HCT116 (cell line): ENCODE data around the gene F7. TPM values are rescaled to one million over a fixed set of nuclear protein-coding genes. Genes with fewer than 3 reads are reported as not detected.

Experiments
- ATAC-seq: fragments of 200-7000 bp; cut with Tn5 transposase; 2 replicates; pipeline ENCODE4 v1.9.1; 2020; ENCODE audit warnings: mild to moderate bottlenecking, moderate library complexity
- BruUV-seq: library from RNA; stranded (reverse); fragments of 400-500 nt; replicated peaks from 2 replicates; lab custom pipeline; 2021; lab: Mats Ljungman, UMichigan
- CTCF ChIA-PET: fragments of 300-600 bp; sonication (Branson Sonifier 250); formaldehyde crosslinking; loops from one replicate; lab custom pipeline; 2021; ENCODE audit warnings: antibody characterized with exemption; lab: Charles Lee
- POLR2A ChIA-PET: fragments of 300-600, 350-600 bp; sonication (Branson Sonifier 250); formaldehyde crosslinking; loops from one replicate; lab custom pipeline; 2021; ENCODE audit warnings: antibody characterized with exemption; lab: Charles Lee
- RAD21 ChIA-PET, 2 experiments: fragments of 300-600 bp; sonication (Branson Sonifier 250); formaldehyde crosslinking; loops; one replicate each; lab custom pipeline; 2023; ENCODE audit warnings: low total read pairs in 2 of 2; ENCODE audit not compliant: uncharacterized antibody in 2 of 2, unreplicated experiment in 2 of 2, low non-redundant PET in 1 of 2; lab: Charles Lee
- DNase-seq: peaks from one replicate; pipeline ENCODE4 v3.0.0-alpha.2; 2010; ENCODE audit warnings: low read depth, low spot score
- H2AFZ ChIP-seq: fragments of 200-600 bp; shearing (Covaris generic), sonication (generic); 2 replicates; pipeline ENCODE4 v1.6.1; 2017; ENCODE audit warnings: low read depth, mixed run types, mixed read lengths, antibody characterized with exemption, low read length; ENCODE audit not compliant: poor library complexity, severe bottlenecking
- H3K27ac ChIP-seq: 2 replicates; pipeline ENCODE4 v1.5.1; 2012; ENCODE audit warnings: low read depth, low read length
- H3K27me3 ChIP-seq: fragments of 200-600 bp; sonication (generic); 2 replicates; pipeline ENCODE4 v1.6.1; 2016; ENCODE audit warnings: mixed run types, low read length, mixed read lengths; ENCODE audit not compliant: insufficient read depth
- H3K36me3 ChIP-seq, 2 experiments: fragments of 200-500 bp in 1 of 2; fragments of 200-600 bp in 1 of 2; sonication (Bioruptor generic) in 1 of 2; sonication (generic) in 1 of 2; 2 replicates each; pipeline versions ENCODE4 v1.5.1 to v1.6.1; 2014 to 2016; ENCODE audit warnings: low read length in 2 of 2, inconsistent platforms in 1 of 2, mixed read lengths in 1 of 2, mixed run types in 1 of 2; ENCODE audit not compliant: insufficient read depth in 2 of 2, control insufficient read depth in 1 of 2
- H3K4me1 ChIP-seq, 2 experiments: fragments of 200-600 bp in 1 of 2; sonication (generic) in 1 of 2; 2 replicates each; pipeline versions ENCODE4 v1.5.1 to v1.6.1; 2012 to 2017; ENCODE audit warnings: low read length in 2 of 2, inconsistent platforms in 1 of 2, mild to moderate bottlenecking in 1 of 2, mixed read lengths in 1 of 2, mixed run types in 1 of 2, moderate library complexity in 1 of 2; ENCODE audit not compliant: insufficient read depth in 2 of 2, control insufficient read depth in 1 of 2
- H3K4me2 ChIP-seq: fragments of 200-600 bp; sonication (generic); 2 replicates; pipeline ENCODE4 v1.6.1; 2017; ENCODE audit warnings: mixed run types, low read length, mixed read lengths
- H3K4me3 ChIP-seq, 2 experiments: fragments of 200-600 bp in 1 of 2; sonication (generic) in 1 of 2; replicated peaks in 1 of 2; 2 replicates each; pipeline ENCODE4 v1.5.1; 2011 to 2016; ENCODE audit warnings: low read length in 2 of 2, control low read depth in 1 of 2, low read depth in 1 of 2, mild to moderate bottlenecking in 1 of 2, mixed read lengths in 1 of 2, mixed run types in 1 of 2
- H3K79me2 ChIP-seq: fragments of 200-600 bp; sonication (generic); 2 replicates; pipeline ENCODE4 v1.6.1; 2017; ENCODE audit warnings: mild to moderate bottlenecking, mixed run types, low read length, moderate library complexity, mixed read lengths; ENCODE audit not compliant: insufficient read depth
- H3K9ac ChIP-seq: fragments of 200-600 bp; sonication (generic); 2 replicates; pipeline ENCODE4 v1.6.1; 2016; ENCODE audit warnings: low read length, mixed read lengths
- H3K9me2 ChIP-seq: fragments of 200-600 bp; sonication (generic), shearing (Covaris generic); 2 replicates; pipeline ENCODE4 v1.6.1; 2017; ENCODE audit warnings: mixed run types, mild to moderate bottlenecking, moderate library complexity; ENCODE audit not compliant: insufficient read depth
- H3K9me3 ChIP-seq, 2 experiments: fragments of 200-500 bp in 1 of 2; fragments of 200-600 bp in 1 of 2; sonication (Bioruptor generic) in 1 of 2; sonication (generic) in 1 of 2; 2 replicates each; pipeline ENCODE4 v1.6.1; 2014 to 2017; ENCODE audit warnings: low read length in 2 of 2, mixed read lengths in 2 of 2, inconsistent platforms in 1 of 2, low read depth in 1 of 2, mild to moderate bottlenecking in 1 of 2, mixed run types in 1 of 2, moderate library complexity in 1 of 2; ENCODE audit not compliant: control insufficient read depth in 1 of 2, insufficient read depth in 1 of 2
- H4K20me1 ChIP-seq: fragments of 200-600 bp; sonication (generic), shearing (Covaris generic); 2 replicates; pipeline ENCODE4 v1.6.1; 2017; ENCODE audit warnings: mixed run types, mild to moderate bottlenecking, moderate library complexity; ENCODE audit not compliant: insufficient read depth
- ATF3 ChIP-seq: IDR thresholded peaks from 2 replicates; pipeline ENCODE4 v1.6.1; 2012
- CEBPB ChIP-seq: IDR thresholded peaks from 2 replicates; pipeline ENCODE4 v1.6.1; 2012; ENCODE audit warnings: low read depth
- CTCF ChIP-seq, 3 experiments: fragments of 200-600 bp in 1 of 3; sonication (generic) in 1 of 3; IDR thresholded peaks in 2 of 3; conservative IDR thresholded peaks in 1 of 3; 2 replicates each; pipeline ENCODE4 v1.5.1; 2012 to 2017; ENCODE audit warnings: low read depth in 2 of 3, low read length in 2 of 3, antibody characterized with exemption in 1 of 3, borderline replicate concordance in 1 of 3, control low read depth in 1 of 3, mild to moderate bottlenecking in 1 of 3, mixed read lengths in 1 of 3, mixed run types in 1 of 3, moderate library complexity in 1 of 3; ENCODE audit not compliant: insufficient read depth in 1 of 3
- ELF1 ChIP-seq: IDR thresholded peaks from 2 replicates; pipeline ENCODE4 v1.6.1; 2012; ENCODE audit warnings: low read depth, borderline replicate concordance
- EZH2 ChIP-seq: fragments of 200-600 bp; sonication (generic); IDR thresholded peaks from 2 replicates; pipeline ENCODE4 v1.6.1; 2017; ENCODE audit warnings: antibody characterized with exemption, mixed run types
- JUND ChIP-seq: IDR thresholded peaks from 2 replicates; pipeline ENCODE4 v1.6.1; 2012
- MAX ChIP-seq: IDR thresholded peaks from 2 replicates; pipeline ENCODE4 v1.6.1; 2012
- POLR2A ChIP-seq: IDR thresholded peaks from 2 replicates; pipeline ENCODE4 v1.7.0; 2011; ENCODE audit warnings: borderline replicate concordance; ENCODE audit not compliant: insufficient read depth, insufficient read length; ENCODE audit errors: extremely low read depth
- POLR2AphosphoS5 ChIP-seq: IDR thresholded peaks from 2 replicates; pipeline ENCODE4 v1.6.1; 2011; ENCODE audit warnings: mild to moderate bottlenecking, low read depth, low read length, moderate library complexity
- RAD21 ChIP-seq: IDR thresholded peaks from 2 replicates; pipeline ENCODE4 v1.6.1; 2012; ENCODE audit warnings: low read depth, mild to moderate bottlenecking
- REST ChIP-seq: IDR thresholded peaks from 2 replicates; pipeline ENCODE4 v1.6.1; 2012; ENCODE audit warnings: low read depth
- SRF ChIP-seq: IDR thresholded peaks from 2 replicates; pipeline ENCODE4 v1.6.1; 2012; ENCODE audit warnings: low read depth
- YY1 ChIP-seq: IDR thresholded peaks from 2 replicates; pipeline ENCODE4 v1.6.1; 2011; ENCODE audit warnings: low read length, low read depth, moderate library complexity, mild to moderate bottlenecking; ENCODE audit not compliant: insufficient replicate concordance; ENCODE audit errors: extremely low read depth
- ZBTB33 ChIP-seq: IDR thresholded peaks from 2 replicates; pipeline ENCODE4 v1.6.1; 2011; ENCODE audit warnings: mild to moderate bottlenecking, low read length, moderate library complexity; ENCODE audit not compliant: insufficient replicate concordance; ENCODE audit errors: extremely low read depth
- ZNF274 ChIP-seq: fragments of 200-500 bp; sonication (Bioruptor generic); IDR thresholded peaks from 2 replicates; pipeline ENCODE4 v1.6.1; 2014; ENCODE audit warnings: mild to moderate bottlenecking, low read depth, low read length, inconsistent platforms
- intact Hi-C: fragments of 100-400 bp; cut with micrococcal nuclease; formaldehyde crosslinking; loops from 2 replicates; pipeline ENCODE4 v1.10.0; 2022
- total RNA-seq: library from RNA; stranded (reverse); gene quantifications from one replicate; pipeline ENCODE4 v1.2.1, GENCODE V29; 2021; ENCODE audit not compliant: unreplicated experiment

The F7 gene
- total RNA-seq, 1 experiment from 2014 or later = not detected

GRCh38 chr13:113113846-113114271 lies 8.3 kb downstream of the F7 start:
- H4K20me1 ChIP-seq = no peaks in the 10 kb centered on the region
- H2AFZ ChIP-seq = no peak overlapping the region
- no peak overlapping the region for H3K4me3 ChIP-seq
- no peak overlapping the region for H3K4me2 ChIP-seq
- H3K9me3 ChIP-seq = no peaks in the 10 kb centered on the region
- no peak overlapping the region for H3K9ac ChIP-seq
- BruUV-seq = no TSS peak
- H3K4me1 ChIP-seq = peaks cover 0 to 7% of the 10 kb centered on the region in 2 experiments; a peak in 1 of 4 replicates
- RAD21 ChIA-PET = no interaction called here
- no peak for ATAC-seq
- POLR2A ChIA-PET = no interaction called here
- H3K27ac ChIP-seq = no peak overlapping the region
- CTCF ChIA-PET = no interaction called here
- H3K27me3 ChIP-seq = no peaks in the 10 kb centered on the region
- H3K9me2 ChIP-seq = no peaks in the 10 kb centered on the region
- H3K36me3 ChIP-seq = no peaks in the 10 kb centered on the region
- no peak for TF ChIP-seq SRF
- no peak for TF ChIP-seq POLR2A
- no peak for TF ChIP-seq JUND
- TF ChIP-seq YY1 = no peak
- no peak for TF ChIP-seq CEBPB
- TF ChIP-seq ZBTB33 = no peak
- TF ChIP-seq ZNF274 = no peak
- TF ChIP-seq MAX = no peak
- TF ChIP-seq ATF3 = no peak
- TF ChIP-seq RAD21 = no peak
- no peak for TF ChIP-seq CTCF (IDR thresholded peaks at IDR 0.05 in 2 of 3, conservative IDR thresholded peaks at IDR 0.05 in 1 of 3; ENCODE audit: borderline replicate concordance in 1 of 3, insufficient read depth in 1 of 3, low read depth in 2 of 3, low read length in 2 of 3)
- TF ChIP-seq ELF1 = no peak
- no peak for TF ChIP-seq REST
- TF ChIP-seq EZH2 = no peak
- TF ChIP-seq POLR2AphosphoS5 = no peak
- H3K79me2 ChIP-seq = no peaks in the 10 kb centered on the region
- intact Hi-C loops = no loop called here
- DNase-seq = no peak
